ENCODE results near the gene PAM.

DNA sequence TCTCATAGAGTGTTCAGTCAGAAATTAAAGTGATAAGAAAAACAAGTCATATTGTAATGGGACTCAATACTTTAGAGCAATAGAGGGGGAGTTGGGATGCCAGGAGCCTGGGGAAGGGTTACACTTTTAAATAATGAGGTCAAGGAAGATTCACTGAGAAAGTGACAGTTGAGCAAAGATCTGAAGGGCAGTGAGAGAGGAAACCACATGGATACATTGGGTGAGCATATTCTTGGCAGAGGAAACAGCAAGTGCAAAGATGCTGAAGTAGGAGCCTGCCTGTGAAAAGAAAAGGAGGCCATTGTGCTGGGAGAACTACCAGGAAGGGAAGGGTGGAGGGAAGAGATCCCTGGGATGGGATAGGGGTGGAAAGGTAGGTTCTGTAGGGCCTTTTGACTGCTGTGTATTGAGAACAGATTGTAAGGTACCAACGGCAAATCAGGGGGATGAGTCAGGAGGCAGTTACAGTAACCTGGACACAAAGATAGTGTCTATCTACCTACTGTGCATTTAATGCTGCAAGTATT, 79.4 kb downstream of the PAM start:
- TF ChIP-seq, protein P1, sequence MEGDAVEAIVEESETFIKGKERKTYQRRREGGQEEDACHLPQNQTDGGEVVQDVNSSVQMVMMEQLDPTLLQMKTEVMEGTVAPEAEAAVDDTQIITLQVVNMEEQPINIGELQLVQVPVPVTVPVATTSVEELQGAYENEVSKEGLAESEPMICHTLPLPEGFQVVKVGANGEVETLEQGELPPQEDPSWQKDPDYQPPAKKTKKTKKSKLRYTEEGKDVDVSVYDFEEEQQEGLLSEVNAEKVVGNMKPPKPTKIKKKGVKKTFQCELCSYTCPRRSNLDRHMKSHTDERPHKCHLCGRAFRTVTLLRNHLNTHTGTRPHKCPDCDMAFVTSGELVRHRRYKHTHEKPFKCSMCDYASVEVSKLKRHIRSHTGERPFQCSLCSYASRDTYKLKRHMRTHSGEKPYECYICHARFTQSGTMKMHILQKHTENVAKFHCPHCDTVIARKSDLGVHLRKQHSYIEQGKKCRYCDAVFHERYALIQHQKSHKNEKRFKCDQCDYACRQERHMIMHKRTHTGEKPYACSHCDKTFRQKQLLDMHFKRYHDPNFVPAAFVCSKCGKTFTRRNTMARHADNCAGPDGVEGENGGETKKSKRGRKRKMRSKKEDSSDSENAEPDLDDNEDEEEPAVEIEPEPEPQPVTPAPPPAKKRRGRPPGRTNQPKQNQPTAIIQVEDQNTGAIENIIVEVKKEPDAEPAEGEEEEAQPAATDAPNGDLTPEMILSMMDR (IDR thresholded peaks at IDR 0.05): no peak
- TF ChIP-seq POLR2A (IDR thresholded peaks at IDR 0.05): no peak
